ENCODE results near the gene FOCAD. TPM values are rescaled to one million over a fixed set of nuclear protein-coding genes. Genes with fewer than 3 reads are reported as not detected.
"Not testable (repeated sequence)": the region's sequence is repeated elsewhere in the genome, so short reads cannot be mapped to it uniquely, and the experiment has no call there.

Gene FOCAD
- total and polyA plus RNA-seq, 2 of the 8 experiments (the other 6 are each of a cell fraction or from before 2014, with no cell fraction given): 22.0 to 38.4 TPM

DNA sequence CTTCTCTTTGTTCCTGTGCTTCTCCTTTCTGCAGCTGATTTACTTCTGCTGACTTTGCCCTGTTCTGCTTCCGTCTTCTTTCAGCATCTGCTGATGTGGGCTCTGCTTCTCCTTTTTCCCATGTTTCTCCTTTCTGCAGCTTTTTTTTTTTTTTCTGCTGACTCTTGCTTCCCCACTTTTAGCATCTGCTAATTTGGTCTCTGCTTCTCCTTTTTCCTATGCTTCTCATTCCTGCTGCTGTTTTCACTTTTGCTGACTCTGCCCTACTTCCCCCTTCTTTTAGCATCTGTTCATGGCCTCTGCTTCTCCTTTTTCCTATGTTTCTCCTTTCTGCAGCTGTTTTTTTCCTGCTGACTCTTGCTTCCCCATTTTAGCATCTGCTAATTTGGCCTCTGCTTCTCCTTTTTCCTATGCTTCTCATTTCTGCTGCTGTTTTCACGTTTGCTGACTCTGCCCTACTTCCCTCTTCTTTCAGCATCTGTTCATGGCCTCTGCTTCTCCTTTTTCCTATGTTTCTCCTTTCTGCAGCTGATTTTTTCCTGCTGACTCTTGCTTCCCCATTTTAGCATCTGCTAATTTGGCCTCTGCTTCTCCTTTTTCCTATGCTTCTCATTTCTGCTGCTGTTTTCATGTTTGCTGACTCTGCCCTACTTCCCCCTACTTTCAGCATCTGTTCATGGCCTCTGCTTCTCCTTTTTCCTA, 289.3 kb downstream of the FOCAD start:
- H2BK20ac ChIP-seq (ENCODE audit: low read length); H3K27me3 ChIP-seq (replicated peaks in 1 of 4; ENCODE audit: control insufficient read depth in 3 of 4, extremely low read depth in 1 of 4, insufficient read depth in 3 of 4, low read length in 3 of 4); H3K23me2 ChIP-seq (ENCODE audit: low read depth, low read length); H3K9me3 ChIP-seq (ENCODE audit: insufficient read depth in 2 of 2, low read depth in 1 of 2, low read length in 1 of 2); H3K14ac ChIP-seq (ENCODE audit: insufficient read length); H3K9ac ChIP-seq (replicated peaks in 1 of 4; ENCODE audit: extremely low read depth in 1 of 4, low read depth in 3 of 4, low read length in 3 of 4); H3K4ac ChIP-seq (replicated peaks; ENCODE audit: insufficient read length, low read depth, low read length); H3K79me2 ChIP-seq (ENCODE audit: control insufficient read depth in 1 of 2, insufficient read depth in 2 of 2, low read length in 2 of 2); H4K20me1 ChIP-seq (replicated peaks in 1 of 2; ENCODE audit: control insufficient read depth in 1 of 2, insufficient read depth in 2 of 2, low read length in 2 of 2); H3K27ac ChIP-seq (ENCODE audit: low read depth, low read length); H2AK5ac ChIP-seq (ENCODE audit: low read depth, low read length); H3K56ac ChIP-seq (replicated peaks; ENCODE audit: insufficient read length, low read depth, low read length); H2BK15ac ChIP-seq (ENCODE audit: low read length); POLR2A ChIA-PET (ENCODE audit: partially characterized antibody); H4K5ac ChIP-seq (ENCODE audit: insufficient read length, low read depth, low read length); H2BK5ac ChIP-seq (ENCODE audit: low read depth, low read length); H3K4me1 ChIP-seq (replicated peaks in 1 of 4; ENCODE audit: control insufficient read depth in 3 of 4, insufficient read depth in 4 of 4, low read length in 3 of 4); H4K91ac ChIP-seq (replicated peaks; ENCODE audit: insufficient read length, low read length); H3K18ac ChIP-seq (ENCODE audit: extremely low read depth, low read length); H3K4me3 ChIP-seq (ENCODE audit: extremely low read depth in 1 of 4, insufficient read depth in 2 of 4, low read depth in 3 of 4, low read length in 4 of 4); CTCF ChIA-PET (ENCODE audit: partially characterized antibody); H2AFZ ChIP-seq (ENCODE audit: low read length); H2BK120ac ChIP-seq (replicated peaks; ENCODE audit: low read depth, low read length); FAIRE-seq; H2BK12ac ChIP-seq (ENCODE audit: low read depth, low read length); H3K23ac ChIP-seq (ENCODE audit: insufficient read length); H4K8ac ChIP-seq (ENCODE audit: extremely low read depth, insufficient read depth, low read length); H3K79me1 ChIP-seq (ENCODE audit: low read depth, low read length); DNase-seq (ENCODE audit: low read depth in 1 of 2, low spot score in 2 of 2); H3K4me2 ChIP-seq (ENCODE audit: insufficient read depth in 1 of 2, low read depth in 2 of 2, low read length in 2 of 2): not testable (repeated sequence)
- 93% methylated on average over 2 of the region's 2 CpGs; no CpG with 5 or more reads in 1 of the 2 experiments for WGBS, 2 experiments (ENCODE audit: extremely low coverage in 1 of 2, insufficient coverage in 1 of 2, insufficient read length in 1 of 2, insufficient replicate concordance in 2 of 2, low coverage in 1 of 2, low lambda C conversion rate in 2 of 2, missing lambda C conversion rate in 1 of 2)
- peaks cover 0 to 11% (median 4%) of the 10 kb centered on the region in 4 experiments; a peak in 3 of 8 replicates for H3K36me3 ChIP-seq (ENCODE audit: control insufficient read depth in 2 of 4, insufficient read depth in 4 of 4, low read length in 3 of 4)

Data from H1 (cell line).